ENCODE measurements around the gene TRIM2. TPM values are rescaled to one million over a fixed set of nuclear protein-coding genes. Genes with fewer than 3 reads are reported as not detected.

Gene TRIM2
- total RNA-seq, 4 donors from 2014 or later = 25.9 to 121 (median 45.6) TPM

- H3K4me1 ChIP-seq = no peaks in the 10 kb centered on the region
- no peaks in the 10 kb centered on the region for H3K36me3 ChIP-seq
- no peaks in the 10 kb centered on the region for H3K27me3 ChIP-seq
- TF ChIP-seq POLR2A (IDR thresholded peaks at IDR 0.05) (no peak), CTCF (IDR thresholded peaks at IDR 0.05) (no peak)
- H3K9me3 ChIP-seq = no peaks in the 10 kb centered on the region
- no peak for DNase-seq
- intact Hi-C loops (cut with DNase I; ENCODE audit: low total_unique reads) = no loop called here
- H3K4me3 ChIP-seq = no peak overlapping the region
- H3K27ac ChIP-seq = no peak overlapping the region
Measured at GRCh38 chr4:153169776-153170175, 34.5 kb upstream of the TRIM2 start.

DNA sequence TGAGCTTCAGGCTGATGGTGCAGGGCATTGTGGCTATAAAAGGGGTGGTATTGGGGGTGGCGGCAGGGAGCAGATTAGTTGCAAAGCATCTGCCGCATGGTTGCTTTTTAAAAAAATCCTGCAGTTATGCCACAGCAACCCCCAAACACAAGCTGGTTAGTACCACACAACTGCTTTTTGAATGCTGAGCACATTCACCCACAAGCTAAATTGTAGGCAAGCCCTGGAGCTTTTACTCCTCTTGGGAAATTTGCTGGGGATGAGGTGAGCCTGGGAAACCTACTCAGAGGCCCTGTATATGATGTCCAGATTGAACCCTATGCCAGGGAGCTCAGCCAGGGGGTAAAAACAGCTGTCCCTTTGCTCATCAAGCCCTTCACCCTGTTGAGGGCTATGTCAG is 33.8 kb upstream of the TRIM2 start:
- TF ChIP-seq CTCF (IDR thresholded peaks at IDR 0.05) (no peak), POLR2A (IDR thresholded peaks at IDR 0.05) (no peak)
- H3K4me3 ChIP-seq = no peak overlapping the region
- no peaks in the 10 kb centered on the region for H3K9me3 ChIP-seq
- intact Hi-C loops (cut with DNase I; ENCODE audit: low total_unique reads) = no loop called here
- no peak overlapping the region for H3K27ac ChIP-seq
- no peaks in the 10 kb centered on the region for H3K4me1 ChIP-seq
- DNase-seq = no peak
- H3K36me3 ChIP-seq = no peaks in the 10 kb centered on the region
- no peaks in the 10 kb centered on the region for H3K27me3 ChIP-seq

DNA sequence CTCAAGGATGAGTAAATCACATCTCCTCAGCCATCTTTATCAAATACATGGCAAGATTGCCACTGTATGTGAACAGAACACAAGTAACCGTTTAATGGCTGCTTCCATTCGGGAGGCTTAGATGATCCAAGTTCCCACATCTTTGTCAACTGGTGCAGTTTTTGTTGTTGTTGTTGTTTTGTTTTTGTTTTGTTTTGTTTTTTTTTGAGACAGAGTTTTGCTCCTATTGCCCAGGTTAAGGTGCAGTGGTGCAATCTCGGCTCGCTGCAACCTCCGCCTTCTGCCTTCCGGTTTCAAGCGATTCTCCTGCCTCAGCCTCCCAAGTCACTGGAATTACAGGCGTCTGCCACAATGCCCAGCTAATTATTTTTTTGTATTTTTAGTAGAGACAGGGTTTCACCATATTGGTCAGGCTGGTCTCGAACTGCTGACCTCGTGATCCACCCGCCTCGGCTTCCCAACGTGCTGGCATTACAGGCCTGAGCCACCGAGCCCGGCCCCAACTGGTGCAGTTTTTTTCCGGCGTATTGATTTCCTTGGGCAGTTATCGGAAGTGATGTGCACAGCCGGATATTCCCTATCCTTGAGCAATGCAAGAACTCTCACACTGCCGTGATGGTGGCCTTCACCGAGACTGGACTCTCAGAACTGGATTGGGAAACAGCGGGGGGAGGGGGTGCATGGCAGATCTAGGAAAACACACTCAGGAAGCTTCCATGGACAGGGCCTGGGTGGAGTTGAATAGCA is 29.2 kb upstream of the TRIM2 start:
- no peaks in the 10 kb centered on the region for H3K4me1 ChIP-seq
- H3K27me3 ChIP-seq = no peaks in the 10 kb centered on the region
- TF ChIP-seq POLR2A (IDR thresholded peaks at IDR 0.05) = no peak
- no peak for TF ChIP-seq CTCF (IDR thresholded peaks at IDR 0.05)
- H3K36me3 ChIP-seq = no peaks in the 10 kb centered on the region
- H3K27ac ChIP-seq = no peak overlapping the region
- H3K9me3 ChIP-seq = no peaks in the 10 kb centered on the region
- H3K4me3 ChIP-seq = no peak overlapping the region
- intact Hi-C loops (cut with DNase I; ENCODE audit: low total_unique reads) = no loop called here
- no peak for DNase-seq

- no peak for DNase-seq
Measured at GRCh38 chr4:153176938-153177337, 27.3 kb upstream of the TRIM2 start.

More at GRCh38 chr4:153176938-153177337, 27.3 kb upstream of the TRIM2 start:
- H3K4me3 ChIP-seq = no peak overlapping the region
- H3K27ac ChIP-seq = no peak overlapping the region
- no peaks in the 10 kb centered on the region for H3K4me1 ChIP-seq
- intact Hi-C loops (cut with DNase I; ENCODE audit: low total_unique reads) = no loop called here
- H3K9me3 ChIP-seq = no peaks in the 10 kb centered on the region
- TF ChIP-seq POLR2A (IDR thresholded peaks at IDR 0.05) = no peak
- TF ChIP-seq CTCF (IDR thresholded peaks at IDR 0.05) = no peak
- H3K36me3 ChIP-seq = no peaks in the 10 kb centered on the region
- H3K27me3 ChIP-seq = no peaks in the 10 kb centered on the region

Measured in uterus (tissue), 4 donors.